G401.6 (cell line): ENCODE data around the gene GJD2.

Experiments
- FAIRE-seq: peaks from 2 replicates; lab custom pipeline; 2012; peaks lifted over from hg19 to GRCh38; lab: Jason Lieb, UNC

The GJD2 gene

GRCh38 chr15:34773013-34773412, 18.2 kb upstream of the GJD2 start:
- FAIRE-seq, result no peak

GRCh38 chr15:34772312-34772711, 17.5 kb upstream of the GJD2 start:
- no peak for FAIRE-seq

- FAIRE-seq, result no peak
Measured at GRCh38 chr15:34769711-34770110, 14.9 kb upstream of the GJD2 start.

GRCh38 chr15:34768530-34768929, 13.7 kb upstream of the GJD2 start:
- FAIRE-seq, result no peak

GRCh38 chr15:34765741-34766140, 10.9 kb upstream of the GJD2 start:
- no peak for FAIRE-seq

GRCh38 chr15:34760909-34761308, 6.1 kb upstream of the GJD2 start:
- no peak for FAIRE-seq

- FAIRE-seq, result no peak
Measured at GRCh38 chr15:34759992-34760391, 5.2 kb upstream of the GJD2 start.

GRCh38 chr15:34759347-34759746, 4.5 kb upstream of the GJD2 start:
- FAIRE-seq, result no peak

- FAIRE-seq, result no peak
Measured at GRCh38 chr15:34757262-34757661, 2.5 kb upstream of the GJD2 start.

DNA sequence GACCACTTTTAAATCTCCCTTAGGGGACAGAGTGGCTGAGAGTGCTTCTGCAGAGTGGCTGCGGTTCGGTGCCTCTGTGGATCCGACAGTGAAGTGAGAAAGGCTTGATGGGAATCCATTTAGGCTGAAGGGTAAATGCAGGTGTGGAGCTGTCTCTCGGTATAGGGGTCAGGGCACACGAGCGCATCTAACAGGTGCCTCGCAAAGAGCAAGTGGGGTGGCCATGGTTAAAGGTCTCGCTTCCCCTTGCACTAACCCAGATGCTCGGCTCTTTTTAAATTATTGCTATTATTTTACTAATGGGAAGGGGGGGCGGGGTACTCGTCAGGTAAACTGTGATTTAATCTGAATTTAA, 598 bp upstream of the GJD2 start:
- no peak for FAIRE-seq

DNA sequence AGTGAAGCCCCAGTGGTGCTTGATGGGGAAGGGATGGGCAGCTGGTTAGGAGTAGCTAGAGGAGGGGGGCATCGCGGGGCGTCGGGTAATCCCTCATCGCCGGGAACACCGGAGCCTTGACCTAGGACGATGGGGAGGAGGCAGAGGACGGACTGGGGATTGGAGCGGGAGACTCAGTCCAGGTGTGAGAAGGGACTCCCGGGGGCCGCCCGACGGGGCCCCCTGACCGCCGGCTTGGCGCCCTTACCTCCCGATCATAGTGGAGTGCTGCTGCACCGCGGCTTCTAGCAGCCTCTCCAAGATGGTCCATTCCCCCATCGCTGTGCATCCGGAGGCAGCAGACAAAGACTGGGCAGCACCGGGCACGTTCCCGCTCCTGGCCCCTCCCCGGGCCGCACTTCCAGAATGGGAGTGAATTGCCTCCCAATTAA, 612 bp downstream of the GJD2 start:
- FAIRE-seq, result no peak

- FAIRE-seq, result no peak
Measured at GRCh38 chr15:34753236-34753894, 1.4 kb downstream of the GJD2 start.

DNA sequence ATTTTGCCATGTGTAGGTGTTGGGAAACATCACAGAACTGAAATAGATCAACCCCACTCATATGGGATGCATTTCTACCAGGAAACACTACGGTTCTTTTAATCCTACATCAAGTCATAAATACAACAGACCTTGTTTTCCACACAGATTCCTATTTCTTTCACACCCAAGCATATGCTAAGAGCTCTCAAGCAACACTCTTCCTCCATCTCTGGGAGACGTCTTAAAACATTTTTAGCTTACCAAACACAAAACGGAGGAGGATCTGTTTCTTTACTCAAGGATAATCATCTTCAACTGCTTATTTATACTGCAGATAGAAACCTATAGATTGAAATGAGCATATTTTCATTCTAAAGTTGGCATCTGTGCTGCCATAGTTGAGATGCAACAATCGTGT, 5.1 kb downstream of the GJD2 start:
- FAIRE-seq, result no peak

DNA sequence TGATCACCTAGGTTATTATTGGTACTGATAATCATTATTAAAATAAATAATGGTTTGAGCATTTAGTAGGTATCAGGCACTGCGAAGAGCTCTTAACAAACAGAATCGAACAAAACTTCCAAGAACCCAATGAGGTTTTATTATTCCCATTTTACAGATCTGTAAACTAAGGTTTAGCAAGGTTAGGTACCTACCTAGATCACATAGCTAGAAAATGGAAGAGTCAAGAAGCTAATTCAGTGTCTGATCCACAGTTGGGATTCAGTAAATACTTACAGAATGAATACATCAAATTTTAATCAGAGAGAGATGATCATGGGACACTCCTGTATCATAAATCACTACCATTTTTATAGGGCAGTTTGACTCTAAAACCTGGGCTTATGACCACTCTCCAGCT, 15.5 kb downstream of the GJD2 start:
- FAIRE-seq, result no peak

- FAIRE-seq, result no peak
Measured at GRCh38 chr15:34738002-34738401, 16.8 kb downstream of the GJD2 start.

GRCh38 chr15:34737477-34737876, 17.3 kb downstream of the GJD2 start:
- FAIRE-seq, result no peak

DNA sequence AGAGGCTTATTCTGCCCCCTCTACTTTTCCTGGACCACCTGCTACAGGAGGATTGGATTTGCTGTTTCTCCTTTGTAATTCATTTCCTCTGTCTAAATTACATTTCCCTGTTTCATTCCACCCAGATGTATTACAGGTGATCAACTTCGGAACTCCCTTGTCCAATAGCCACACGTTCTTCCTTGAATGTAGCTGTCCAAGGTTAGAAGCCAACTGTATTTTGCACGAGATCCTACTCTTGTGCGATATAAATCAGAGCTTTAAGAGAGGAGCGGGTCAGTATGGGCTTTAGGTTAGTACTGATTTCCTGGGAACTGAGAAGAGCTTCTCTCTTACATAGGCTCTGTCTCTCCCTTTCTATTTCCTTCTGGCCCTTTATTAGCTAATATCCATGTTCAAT, 20.5 kb downstream of the GJD2 start:
- FAIRE-seq, result no peak

DNA sequence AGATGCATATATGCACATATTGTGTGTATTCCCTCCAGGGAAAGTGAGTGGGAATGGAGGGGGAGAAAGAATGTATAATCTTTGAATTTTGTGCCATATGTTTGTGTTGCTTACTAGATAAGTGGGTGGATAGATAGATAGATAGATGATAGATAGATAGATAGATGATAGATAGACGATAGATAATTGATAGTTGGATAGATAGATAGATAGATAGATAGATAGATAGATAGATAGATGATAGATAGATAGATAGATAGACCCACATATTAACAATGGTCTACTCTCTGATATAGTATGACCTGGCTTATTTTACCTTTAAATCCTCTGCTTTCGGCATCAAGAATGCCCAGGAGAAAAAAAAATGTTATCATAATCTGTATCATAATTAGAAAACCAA, 21.2 kb downstream of the GJD2 start:
- no peak for FAIRE-seq

DNA sequence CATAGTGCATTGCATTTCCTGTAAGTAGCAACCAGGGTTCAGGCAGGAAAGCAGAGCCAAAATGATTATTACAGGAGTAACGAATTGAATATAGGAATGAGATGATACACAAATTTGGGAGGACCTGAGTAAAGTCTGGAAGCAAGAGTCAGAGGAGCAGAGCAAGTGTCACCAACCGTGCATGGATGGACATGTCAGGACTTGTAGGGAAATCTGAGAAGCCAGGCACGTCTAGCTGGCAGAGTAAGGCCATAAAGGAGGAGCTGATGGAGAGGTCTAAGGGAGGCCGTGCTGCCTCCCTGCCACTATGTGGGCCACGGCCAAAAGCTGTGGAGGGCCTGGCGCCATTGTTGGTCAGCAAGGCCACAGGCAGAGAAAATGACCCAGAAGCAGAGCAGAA, 22.4 kb downstream of the GJD2 start:
- no peak for FAIRE-seq

- FAIRE-seq, result no peak
Measured at GRCh38 chr15:34730701-34731100, 24.1 kb downstream of the GJD2 start.

DNA sequence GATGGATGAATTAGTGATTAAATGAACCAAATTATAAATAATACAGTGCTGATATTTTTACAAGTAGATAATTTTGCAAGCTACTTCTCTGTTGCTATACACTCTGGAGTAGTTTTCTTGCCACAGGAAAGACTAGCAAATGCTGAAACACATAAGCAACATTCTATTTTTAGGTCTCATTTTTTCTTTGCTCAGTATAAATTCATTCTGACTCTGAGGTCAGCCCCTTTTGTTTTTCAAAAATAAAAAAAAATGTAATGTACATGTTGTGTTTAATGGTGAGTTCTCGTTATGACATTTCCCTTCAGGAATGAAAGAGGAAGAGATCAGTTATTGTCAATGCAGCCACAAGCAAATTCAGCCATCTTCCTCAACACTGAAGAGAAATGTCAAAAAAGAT, 24.9 kb downstream of the GJD2 start:
- no peak for FAIRE-seq

- FAIRE-seq, result no peak
Measured at GRCh38 chr15:34729056-34729455, 25.7 kb downstream of the GJD2 start.

DNA sequence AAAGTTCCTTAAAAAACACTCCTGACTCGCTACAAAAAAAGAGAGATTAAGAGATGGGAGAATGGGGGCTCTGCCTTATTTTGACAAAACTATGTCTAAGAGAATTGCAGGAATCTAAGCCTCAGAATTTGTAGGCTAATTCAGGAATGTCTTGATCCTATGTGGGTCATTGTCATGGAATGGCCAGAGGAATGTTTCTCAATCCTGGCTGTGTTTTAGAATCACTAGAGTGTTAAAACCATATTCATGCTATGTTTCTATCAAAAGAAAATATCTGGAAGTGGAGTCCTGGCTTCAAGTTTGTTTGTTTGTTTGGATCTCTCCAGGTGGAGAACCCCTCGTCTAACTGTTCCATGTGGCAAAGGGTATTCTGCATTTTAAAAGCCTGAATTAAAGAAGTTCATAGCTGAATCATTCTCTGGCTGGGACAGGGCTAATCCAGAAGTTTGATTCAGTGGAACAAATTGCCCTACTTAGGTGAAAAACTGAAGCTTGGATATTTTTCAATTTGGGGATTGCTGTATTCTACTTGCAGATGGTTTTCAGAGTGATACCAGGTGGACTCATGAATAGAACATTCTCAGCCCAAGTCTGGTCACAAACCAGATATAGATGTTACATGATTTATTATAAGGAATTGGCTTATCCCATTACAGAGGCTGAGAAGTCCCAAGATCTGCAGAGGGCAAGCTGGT, 28.2 kb downstream of the GJD2 start:
- no peak for FAIRE-seq

- no peak for FAIRE-seq
Measured at GRCh38 chr15:34725556-34725955, 29.2 kb downstream of the GJD2 start.
